Astrocyte (in vitro differentiated cells and primary cell): ENCODE data around the gene LPAR2. TPM values are rescaled to one million over a fixed set of nuclear protein-coding genes. Genes with fewer than 3 reads are reported as not detected.

Experiments used
- DNase-seq: peaks from one replicate; pipeline ENCODE4 v3.0.0-alpha.2; 2010; ENCODE audit warnings: low read depth
- FAIRE-seq: peaks from 2 replicates; lab custom pipeline; 2011; peaks lifted over from hg19 to GRCh38; lab: Jason Lieb, UNC
- H2AFZ ChIP-seq: 2 replicates; pipeline ENCODE4 v1.6.0; 2012; ENCODE audit warnings: low read depth, low read length, inconsistent platforms
- H3K27ac ChIP-seq: 2 replicates; pipeline ENCODE4 v1.5.1; 2011; ENCODE audit warnings: low read depth, low read length, inconsistent platforms
- H3K27me3 ChIP-seq: 2 replicates; pipeline ENCODE4 v1.6.0; 2011; ENCODE audit warnings: low read length, inconsistent platforms; ENCODE audit not compliant: insufficient read depth
- H3K36me3 ChIP-seq: 2 replicates; pipeline ENCODE4 v1.5.1; 2011; ENCODE audit warnings: low read length, inconsistent platforms; ENCODE audit not compliant: insufficient read depth
- H3K4me1 ChIP-seq: 2 replicates; pipeline ENCODE4 v1.5.1; 2011; ENCODE audit warnings: low read length, inconsistent platforms; ENCODE audit not compliant: insufficient read depth
- H3K4me2 ChIP-seq: 2 replicates; pipeline ENCODE4 v1.6.0; 2012; ENCODE audit warnings: low read length, inconsistent platforms
- H3K4me3 ChIP-seq: 2 replicates; pipeline ENCODE4 v1.5.1; 2011; ENCODE audit warnings: low read depth, mild to moderate bottlenecking, low read length, inconsistent platforms; ENCODE audit not compliant: insufficient read depth
- H3K79me2 ChIP-seq: 2 replicates; pipeline ENCODE4 v1.6.0; 2012; ENCODE audit warnings: mild to moderate bottlenecking, low read length, inconsistent platforms; ENCODE audit not compliant: insufficient read depth
- H3K9ac ChIP-seq: 2 replicates; pipeline ENCODE4 v1.6.0; 2012; ENCODE audit warnings: mild to moderate bottlenecking, low read length, inconsistent platforms
- H3K9me3 ChIP-seq: 2 replicates; pipeline ENCODE4 v1.5.1; 2012; ENCODE audit warnings: low read depth, mild to moderate bottlenecking, low read length, inconsistent platforms; ENCODE audit not compliant: insufficient read depth
- H4K20me1 ChIP-seq: 2 replicates; pipeline ENCODE4 v1.6.0; 2012; ENCODE audit warnings: low read length, inconsistent platforms; ENCODE audit not compliant: insufficient read depth
- H3K27ac Mint-ChIP-seq: one replicate; pipeline ENCODE4 v1.8.0; 2021; ENCODE audit warnings: mild to moderate bottlenecking, mixed read lengths; ENCODE audit not compliant: unreplicated experiment
- H3K27me3 Mint-ChIP-seq: one replicate; pipeline ENCODE4 v1.8.0; 2021; ENCODE audit warnings: low read depth, mixed read lengths; ENCODE audit not compliant: unreplicated experiment
- H3K36me3 Mint-ChIP-seq: one replicate; pipeline ENCODE4 v1.8.0; 2021; ENCODE audit warnings: low read depth, mixed read lengths; ENCODE audit not compliant: unreplicated experiment
- H3K4me1 Mint-ChIP-seq: one replicate; pipeline ENCODE4 v1.8.0; 2021; ENCODE audit warnings: low read depth, mixed read lengths; ENCODE audit not compliant: unreplicated experiment
- H3K4me3 Mint-ChIP-seq: one replicate; pipeline ENCODE4 v1.8.0; 2021; ENCODE audit warnings: mild to moderate bottlenecking, moderate library complexity, mixed read lengths; ENCODE audit not compliant: unreplicated experiment
- H3K9me3 Mint-ChIP-seq: one replicate; pipeline ENCODE4 v1.8.0; 2021; ENCODE audit warnings: mild to moderate bottlenecking, mixed read lengths; ENCODE audit not compliant: unreplicated experiment
- CTCF ChIP-seq: IDR thresholded peaks from 2 replicates; pipeline ENCODE4 v1.5.1; 2011; ENCODE audit warnings: low read depth, mild to moderate bottlenecking, inconsistent platforms, low read length, moderate library complexity; ENCODE audit not compliant: insufficient read depth
- EZH2 ChIP-seq: IDR thresholded peaks from 2 replicates; pipeline ENCODE4 v1.6.1; 2012; ENCODE audit warnings: mild to moderate bottlenecking, low read length, inconsistent platforms; ENCODE audit not compliant: insufficient read depth
- total RNA-seq: library from RNA; stranded (reverse); gene quantifications from 2 replicates; pipeline ENCODE4 v1.2.1, GENCODE V29; 2021

LPAR2 gene
- total RNA-seq, 1 donor from 2014 or later = 20.1 TPM

DNA sequence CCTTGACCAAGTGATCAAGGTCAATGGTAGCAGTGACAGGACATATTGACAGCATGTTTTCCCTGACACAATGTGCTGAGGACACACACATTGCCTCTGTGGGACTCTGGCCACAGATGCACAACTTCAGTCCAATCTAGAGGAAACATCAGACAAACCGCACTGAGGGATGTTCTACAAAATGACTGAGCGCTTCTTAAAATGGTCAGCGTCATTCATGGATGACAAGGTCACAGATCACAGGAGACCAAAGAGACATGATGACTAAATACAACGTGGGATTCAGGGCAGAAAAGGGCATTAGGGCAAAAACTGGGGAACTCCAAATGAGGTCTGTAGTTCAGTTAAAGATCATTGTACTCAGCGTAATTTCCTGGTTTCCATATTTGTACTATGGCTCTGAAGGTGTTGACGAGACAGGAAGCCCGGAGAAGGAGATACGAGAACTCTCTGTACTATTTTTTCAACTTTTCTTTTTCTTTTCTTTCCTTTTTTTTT lies 30.2 kb downstream of the LPAR2 start:
- Histone ChIP-seq H3K4me2 (no peak overlapping the region), H3K36me3 (no peaks in the 10 kb centered on the region), H3K9me3 (no peaks in the 10 kb centered on the region), H3K27me3 (no peaks in the 10 kb centered on the region), H3K27ac (no peak overlapping the region), H4K20me1 (no peaks in the 10 kb centered on the region), H3K4me3 (no peak overlapping the region), H3K4me1 (no peaks in the 10 kb centered on the region), H3K9ac (no peak overlapping the region), H2AFZ (no peak overlapping the region), H3K79me2 (no peaks in the 10 kb centered on the region)
- H3K27me3 Mint-ChIP-seq = no peaks in the 10 kb centered on the region
- no peak for TF ChIP-seq CTCF
- TF ChIP-seq EZH2 = no peak
- no peak overlapping the region for H3K4me3 Mint-ChIP-seq
- no peak for DNase-seq
- H3K36me3 Mint-ChIP-seq = no peaks in the 10 kb centered on the region
- no peak for FAIRE-seq
- H3K9me3 Mint-ChIP-seq = no peaks in the 10 kb centered on the region
- no peak overlapping the region for H3K27ac Mint-ChIP-seq
- H3K4me1 Mint-ChIP-seq = peaks cover 4% of the 10 kb centered on the region

DNA sequence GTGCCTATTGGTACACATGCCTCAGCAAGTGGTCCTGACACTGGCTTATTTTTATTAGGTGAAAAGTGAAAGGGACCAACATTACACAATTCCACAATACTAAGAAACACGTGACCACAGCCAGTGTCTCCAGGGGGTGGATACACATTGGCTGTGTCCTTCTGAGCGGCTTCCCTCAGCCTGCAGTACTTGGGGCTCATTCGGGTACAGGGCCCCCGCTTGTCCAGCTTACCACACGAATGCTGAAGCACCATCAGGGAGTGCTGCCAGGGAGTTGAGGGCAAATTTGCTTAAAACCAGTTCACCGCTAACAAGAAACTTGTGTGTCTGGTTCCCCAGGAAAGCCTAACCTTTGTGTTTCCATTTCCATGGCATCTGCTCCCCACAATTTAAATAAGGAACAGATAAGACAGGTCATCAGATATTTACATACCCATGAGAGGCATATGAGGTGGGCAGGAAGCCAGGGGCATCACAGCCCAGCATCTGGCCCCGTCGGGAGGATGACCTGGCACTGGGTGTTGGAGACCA lies 32.8 kb downstream of the LPAR2 start:
- Mint-ChIP-seq H3K27ac (no peak overlapping the region), H3K27me3 (no peaks in the 10 kb centered on the region), H3K4me1 (peaks cover 9% of the 10 kb centered on the region), H3K4me3 (no peak overlapping the region), H3K36me3 (no peaks in the 10 kb centered on the region), H3K9me3 (peaks cover 2% of the 10 kb centered on the region)
- no peak overlapping the region for H3K4me3 ChIP-seq
- H4K20me1 ChIP-seq = no peaks in the 10 kb centered on the region
- H3K9me3 ChIP-seq = no peaks in the 10 kb centered on the region
- H3K4me1 ChIP-seq = peaks cover 10% of the 10 kb centered on the region
- TF ChIP-seq EZH2 = no peak
- TF ChIP-seq CTCF = no peak
- no peaks in the 10 kb centered on the region for H3K36me3 ChIP-seq
- FAIRE-seq (no peak), DNase-seq (no peak)
- H2AFZ ChIP-seq = no peak overlapping the region
- no peaks in the 10 kb centered on the region for H3K79me2 ChIP-seq
- no peak overlapping the region for H3K4me2 ChIP-seq
- H3K9ac ChIP-seq = no peak overlapping the region
- H3K27ac ChIP-seq = no peak overlapping the region
- no peaks in the 10 kb centered on the region for H3K27me3 ChIP-seq

DNA sequence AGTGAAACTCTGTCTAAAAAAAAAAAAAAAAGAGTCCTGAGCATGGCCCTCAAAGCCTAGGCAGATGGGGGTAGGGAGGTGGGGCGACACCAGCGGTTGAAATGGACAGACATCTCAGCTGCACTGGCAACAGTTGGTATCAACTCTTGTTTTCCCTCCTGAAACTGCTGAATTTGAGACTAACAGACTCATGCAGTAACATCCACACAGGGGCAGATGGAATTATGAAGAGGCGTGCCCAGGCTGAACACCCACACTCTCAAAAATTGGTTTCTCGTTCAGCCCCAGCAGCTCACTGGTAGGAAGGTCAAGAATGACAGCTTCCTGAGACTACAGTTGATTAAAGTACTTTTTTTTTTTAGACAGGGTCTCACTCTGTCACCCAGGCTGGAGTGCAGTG lies 33.6 kb downstream of the LPAR2 start:
- Histone ChIP-seq H3K27me3 (no peaks in the 10 kb centered on the region), H3K36me3 (no peaks in the 10 kb centered on the region), H3K27ac (no peak overlapping the region), H3K9ac (no peak overlapping the region), H4K20me1 (no peaks in the 10 kb centered on the region), H2AFZ (no peak overlapping the region), H3K4me3 (no peak overlapping the region), H3K4me2 (no peak overlapping the region), H3K9me3 (no peaks in the 10 kb centered on the region), H3K4me1 (peaks cover 10% of the 10 kb centered on the region), H3K79me2 (no peaks in the 10 kb centered on the region)
- H3K27me3 Mint-ChIP-seq = no peaks in the 10 kb centered on the region
- no peak for DNase-seq
- peaks cover 2% of the 10 kb centered on the region for H3K9me3 Mint-ChIP-seq
- no peak overlapping the region for H3K4me3 Mint-ChIP-seq
- no peak for TF ChIP-seq CTCF
- TF ChIP-seq EZH2 = no peak
- H3K36me3 Mint-ChIP-seq = no peaks in the 10 kb centered on the region
- no peak overlapping the region for H3K27ac Mint-ChIP-seq
- peaks cover 9% of the 10 kb centered on the region for H3K4me1 Mint-ChIP-seq
- FAIRE-seq = no peak
